B cell (primary cell): ENCODE data around the gene OCA2.

Experiments
- EZH2 ChIP-seq: IDR thresholded peaks from 2 replicates; pipeline ENCODE4 v1.6.1; 2012; ENCODE audit warnings: borderline replicate concordance, low read depth, mild to moderate bottlenecking, moderate library complexity, low read length; ENCODE audit not compliant: insufficient read depth, poor library complexity, severe bottlenecking
- TF ChIP-seq, protein P1 (sequence below): fragments of 200-600 bp; IDR thresholded peaks from one replicate; pipeline ENCODE4 v1.8.0; 2022; ENCODE audit warnings: antibody characterized with exemption, mild to moderate bottlenecking

DNA sequence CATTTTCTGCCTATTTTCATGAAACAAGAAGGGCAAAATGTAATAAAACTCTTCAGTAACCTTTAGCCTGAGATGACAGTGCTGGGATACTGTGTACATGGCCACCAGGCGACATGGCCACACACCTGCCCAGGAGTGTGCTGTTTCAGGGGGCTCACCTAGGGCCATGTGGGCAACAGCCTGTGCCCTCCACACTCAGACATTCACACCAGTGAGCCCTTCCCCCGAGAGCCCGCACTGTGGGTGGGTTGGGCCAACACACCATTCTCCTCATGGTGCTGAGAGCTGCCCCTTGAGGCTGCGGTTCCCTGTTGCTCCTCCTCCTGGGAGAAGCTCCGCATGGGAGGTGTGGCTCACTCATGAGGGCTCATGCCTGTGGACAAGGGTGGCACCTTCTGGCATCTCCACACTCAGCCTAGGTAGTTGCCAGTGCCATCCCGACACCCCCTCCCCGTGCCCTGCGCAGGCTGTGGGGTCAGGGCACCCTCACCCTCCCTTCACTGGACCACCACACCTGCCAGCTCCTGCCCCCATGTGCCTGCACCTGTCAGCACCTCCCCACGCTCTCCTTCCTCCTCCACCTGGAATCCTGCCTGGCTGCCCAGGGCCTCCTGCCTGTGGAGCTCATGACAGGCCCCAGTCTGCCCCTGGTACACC lies 19.7 kb downstream of the OCA2 start:
- TF ChIP-seq, protein P1, sequence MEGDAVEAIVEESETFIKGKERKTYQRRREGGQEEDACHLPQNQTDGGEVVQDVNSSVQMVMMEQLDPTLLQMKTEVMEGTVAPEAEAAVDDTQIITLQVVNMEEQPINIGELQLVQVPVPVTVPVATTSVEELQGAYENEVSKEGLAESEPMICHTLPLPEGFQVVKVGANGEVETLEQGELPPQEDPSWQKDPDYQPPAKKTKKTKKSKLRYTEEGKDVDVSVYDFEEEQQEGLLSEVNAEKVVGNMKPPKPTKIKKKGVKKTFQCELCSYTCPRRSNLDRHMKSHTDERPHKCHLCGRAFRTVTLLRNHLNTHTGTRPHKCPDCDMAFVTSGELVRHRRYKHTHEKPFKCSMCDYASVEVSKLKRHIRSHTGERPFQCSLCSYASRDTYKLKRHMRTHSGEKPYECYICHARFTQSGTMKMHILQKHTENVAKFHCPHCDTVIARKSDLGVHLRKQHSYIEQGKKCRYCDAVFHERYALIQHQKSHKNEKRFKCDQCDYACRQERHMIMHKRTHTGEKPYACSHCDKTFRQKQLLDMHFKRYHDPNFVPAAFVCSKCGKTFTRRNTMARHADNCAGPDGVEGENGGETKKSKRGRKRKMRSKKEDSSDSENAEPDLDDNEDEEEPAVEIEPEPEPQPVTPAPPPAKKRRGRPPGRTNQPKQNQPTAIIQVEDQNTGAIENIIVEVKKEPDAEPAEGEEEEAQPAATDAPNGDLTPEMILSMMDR = no peak
- TF ChIP-seq EZH2 = no peak
